Uterus (tissue), 4 donors: ENCODE measurements around the gene NENF. TPM values are rescaled to one million over a fixed set of nuclear protein-coding genes. Genes with fewer than 3 reads are reported as not detected.
"Not testable (repeated sequence)": the region's sequence is repeated elsewhere in the genome, so short reads cannot be mapped to it uniquely, and the experiment has no call there.

Experiments
- DNase-seq, 2 donors: peaks; one replicate each; pipeline ENCODE4 v3.0.0-alpha.2; 2019 to 2020
- H3K27ac ChIP-seq, 2 donors: fragments of 200-600 bp; sonication (generic); 1 replicate in 1 of 2; 2 replicates in 1 of 2; pipeline ENCODE4 v1.5.1; 2016 to 2018
- H3K27me3 ChIP-seq, 2 donors: fragments of 200-600 bp; sonication (generic); one replicate each; pipeline ENCODE4 v1.5.1; 2018 to 2019; ENCODE audit warnings: control low read depth in 1 of 2
- H3K36me3 ChIP-seq, 2 donors: fragments of 200-600 bp; sonication (generic); one replicate each; pipeline ENCODE4 v1.5.1; 2019; ENCODE audit warnings: control low read depth in 1 of 2
- H3K4me1 ChIP-seq, 2 donors: fragments of 200-600 bp; sonication (generic); one replicate each; pipeline ENCODE4 v1.5.1; 2018 to 2019; ENCODE audit warnings: control low read depth in 1 of 2
- H3K4me3 ChIP-seq, 2 donors: fragments of 200-600 bp; sonication (generic); 1 replicate in 1 of 2; 2 replicates in 1 of 2; pipeline ENCODE4 v1.5.1; 2018 to 2019; ENCODE audit warnings: mild to moderate bottlenecking in 1 of 2
- H3K9me3 ChIP-seq, 2 donors: fragments of 200-600 bp; sonication (generic); one replicate each; pipeline ENCODE4 v1.5.1; 2019; ENCODE audit warnings: control low read depth in 1 of 2
- CTCF ChIP-seq, 4 experiments: fragments of 200-600 bp in 2 of 4; fragments of 450-650 bp in 2 of 4; sonication (generic) in 2 of 4; IDR thresholded peaks; one replicate each; pipeline ENCODE4 v1.5.1; 2016 to 2019; ENCODE audit warnings: antibody characterized with exemption in 4 of 4, mild to moderate bottlenecking in 2 of 4, moderate library complexity in 1 of 4
- POLR2A ChIP-seq, 2 donors: fragments of 450-650 bp; IDR thresholded peaks; one replicate each; pipeline ENCODE4 v1.6.1; 2016; ENCODE audit warnings: antibody characterized with exemption in 2 of 2, mild to moderate bottlenecking in 1 of 2, moderate library complexity in 1 of 2
- intact Hi-C: fragments of 100-400 bp; cut with DNase I; formaldehyde crosslinking; loops from one replicate; pipeline ENCODE4 v1.15.1; 2023; ENCODE audit warnings: low total_unique reads
- total RNA-seq, 4 donors: library from RNA; depleted of rRNA in 3 of 4; stranded (reverse); fragments of >200 nt in 3 of 4; gene quantifications; one replicate each; pipeline versions ENCODE4 v1.1.0 to v1.2.4, GENCODE V29; 2014 to 2023
- donor health status: DM: yes; HTN: yes; CAD: no.

The NENF gene
- 100 to 1,000 TPM in 2 of 4 donors, 10 to 100 TPM in 2; 35.0 to 180 (median 122) TPM for total RNA-seq

GRCh38 chr1:212432661-212433576, at the start of gene NENF:
Gene NENF, plus strand, starts transcription at chr1:212432920. Its CDS starts 24 bp downstream, at chr1:212432944.
- Histone ChIP-seq H3K27me3 (no peaks in the 10 kb centered on the region), H3K9me3 (no peaks in the 10 kb centered on the region), H3K4me3 (peak within 1 kb of the TSS; percentile 60 to 79), H3K4me1 (peaks cover 0 to 7% of the 10 kb centered on the region in 2 donors), H3K27ac (peak within 1 kb of the TSS; percentile 93 to 95), H3K36me3 (no peaks in the 10 kb centered on the region)
- DNase-seq: peak; percentile 79 to 88
- TF ChIP-seq POLR2A (IDR thresholded peaks at IDR 0.05) (peak; percentile 83 to 92), CTCF (IDR thresholded peaks at IDR 0.05) (peak in 1 of 4 experiments; percentile 13)
- intact Hi-C loops: no loop called here

GRCh38 chr1:212386029-212386428, 46.7 kb upstream of the NENF start:
- no peak for DNase-seq
- no peak overlapping the region for H3K27ac ChIP-seq
- TF ChIP-seq POLR2A (IDR thresholded peaks at IDR 0.05) (no peak), CTCF (IDR thresholded peaks at IDR 0.05) (no peak)
- H3K4me1 ChIP-seq: no peaks in the 10 kb centered on the region
- intact Hi-C loops: no loop called here
- H3K36me3 ChIP-seq: no peaks in the 10 kb centered on the region
- H3K4me3 ChIP-seq: no peak overlapping the region
- no peaks in the 10 kb centered on the region for H3K9me3 ChIP-seq
- H3K27me3 ChIP-seq: no peaks in the 10 kb centered on the region

GRCh38 chr1:212388985-212389716, 43.6 kb upstream of the NENF start:
- Histone ChIP-seq H3K27ac (no peak overlapping the region), H3K36me3 (no peaks in the 10 kb centered on the region), H3K27me3 (no peaks in the 10 kb centered on the region), H3K9me3 (no peaks in the 10 kb centered on the region), H3K4me1 (no peaks in the 10 kb centered on the region), H3K4me3 (no peak overlapping the region)
- DNase-seq: no peak
- TF ChIP-seq CTCF (IDR thresholded peaks at IDR 0.05) (no peak), POLR2A (IDR thresholded peaks at IDR 0.05) (no peak)
- intact Hi-C loops: no loop called here

- H3K27me3 ChIP-seq, DNase-seq, H3K36me3 ChIP-seq, intact Hi-C loops, H3K4me3 ChIP-seq, H3K9me3 ChIP-seq, H3K4me1 ChIP-seq, H3K27ac ChIP-seq: not testable (repeated sequence)
These were observed 36.9 kb upstream of the NENF start for GRCh38 chr1:212395678-212396437.

- Histone ChIP-seq H3K9me3 (peaks cover 0 to 5% of the 10 kb centered on the region in 2 donors), H3K4me1 (no peaks in the 10 kb centered on the region), H3K4me3 (no peak overlapping the region), H3K36me3 (no peaks in the 10 kb centered on the region), H3K27me3 (no peaks in the 10 kb centered on the region), H3K27ac (no peak overlapping the region)
- TF ChIP-seq POLR2A (IDR thresholded peaks at IDR 0.05): no peak
- TF ChIP-seq CTCF (IDR thresholded peaks at IDR 0.05): no peak
- DNase-seq: no peak
- intact Hi-C loops: no loop called here
These were observed 36.1 kb upstream of the NENF start for GRCh38 chr1:212396638-212397037.
